Left forelimb (tissue), 1 donor: ENCODE measurements around the gene WNT7B.
A peak's percentile ranks its signal among the peaks of the same experiment; 100 is the strongest.

ENCODE experiments used
- DNase-seq: peaks from one replicate; pipeline ENCODE4 v3.0.0-alpha.2; 2018; ENCODE audit warnings: low spot score

WNT7B gene

GRCh38 chr22:45977003-45977411, at the start of gene WNT7B:
WNT7B (minus strand) TSS chr22:45977162; CDS start chr22:45976754, 408 bp downstream.
- DNase-seq = no peak

GRCh38 chr22:46025973-46026898, 49.3 kb upstream of the WNT7B start:
- peak; percentile 60 for DNase-seq

GRCh38 chr22:46025225-46025972, 48.4 kb upstream of the WNT7B start:
- peak; percentile 40 for DNase-seq

GRCh38 chr22:46024136-46024840, 47.3 kb upstream of the WNT7B start:
- DNase-seq = peak; percentile 28

GRCh38 chr22:46023558-46023981, 46.6 kb upstream of the WNT7B start:
- DNase-seq = peak; percentile 63

- DNase-seq = no peak
These were observed 46.0 kb upstream of the WNT7B start for GRCh38 chr22:46022881-46023512.

GRCh38 chr22:46021577-46021976, 44.6 kb upstream of the WNT7B start:
- DNase-seq = peak; percentile 49

GRCh38 chr22:46019351-46019750, 42.4 kb upstream of the WNT7B start:
- no peak for DNase-seq

- DNase-seq = no peak
These were observed 41.9 kb upstream of the WNT7B start for GRCh38 chr22:46018859-46019258.

- no peak for DNase-seq
These were observed 40.2 kb upstream of the WNT7B start for GRCh38 chr22:46017166-46017565.

- DNase-seq = peak; percentile 90
These were observed 36.8 kb upstream of the WNT7B start for GRCh38 chr22:46013460-46014416.

GRCh38 chr22:46012881-46013281, 35.9 kb upstream of the WNT7B start:
- no peak for DNase-seq

- DNase-seq = peak; percentile 62
These were observed 35.4 kb upstream of the WNT7B start for GRCh38 chr22:46012182-46012880.

GRCh38 chr22:46011627-46012181, 34.7 kb upstream of the WNT7B start:
- peak; percentile 62 for DNase-seq

GRCh38 chr22:46010951-46011626, 34.1 kb upstream of the WNT7B start:
- DNase-seq = peak; percentile 71

- peak; percentile 59 for DNase-seq
These were observed 33.4 kb upstream of the WNT7B start for GRCh38 chr22:46010207-46010867.

GRCh38 chr22:46009730-46010129, 32.8 kb upstream of the WNT7B start:
- no peak for DNase-seq

- DNase-seq = no peak
These were observed 32.1 kb upstream of the WNT7B start for GRCh38 chr22:46008836-46009596.
